ENCODE data around the gene STYXL2.

STYXL2 gene

DNA sequence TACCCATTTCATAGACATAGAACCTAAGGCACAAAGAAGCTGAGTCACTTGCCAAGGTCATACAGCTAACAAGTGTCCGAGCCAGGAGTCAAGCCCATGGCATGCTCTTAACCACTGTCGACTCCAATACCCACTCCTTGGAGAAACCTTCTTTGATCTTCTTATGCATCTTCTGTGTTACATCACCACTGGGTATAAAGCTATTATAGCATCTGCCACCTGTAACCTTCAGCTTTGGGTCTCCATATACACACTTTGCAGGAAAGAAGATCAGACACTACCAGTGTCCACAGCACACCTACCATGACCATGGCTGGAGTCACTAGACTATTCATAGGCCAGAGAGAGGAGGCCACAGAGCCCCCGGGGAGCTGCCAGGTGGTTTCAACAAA, 32.8 kb upstream of the STYXL2 start:
- Mint-ChIP-seq H3K9me3 (no peaks in the 10 kb centered on the region), H3K27ac (no peak overlapping the region), H3K4me3 (no peak overlapping the region), H3K27me3 (ENCODE audit: low read depth, poor library complexity) (peaks cover 12% of the 10 kb centered on the region), H3K36me3 (ENCODE audit: low read depth) (no peaks in the 10 kb centered on the region), H3K4me1 (no peaks in the 10 kb centered on the region)
- TF ChIP-seq, protein P1, sequence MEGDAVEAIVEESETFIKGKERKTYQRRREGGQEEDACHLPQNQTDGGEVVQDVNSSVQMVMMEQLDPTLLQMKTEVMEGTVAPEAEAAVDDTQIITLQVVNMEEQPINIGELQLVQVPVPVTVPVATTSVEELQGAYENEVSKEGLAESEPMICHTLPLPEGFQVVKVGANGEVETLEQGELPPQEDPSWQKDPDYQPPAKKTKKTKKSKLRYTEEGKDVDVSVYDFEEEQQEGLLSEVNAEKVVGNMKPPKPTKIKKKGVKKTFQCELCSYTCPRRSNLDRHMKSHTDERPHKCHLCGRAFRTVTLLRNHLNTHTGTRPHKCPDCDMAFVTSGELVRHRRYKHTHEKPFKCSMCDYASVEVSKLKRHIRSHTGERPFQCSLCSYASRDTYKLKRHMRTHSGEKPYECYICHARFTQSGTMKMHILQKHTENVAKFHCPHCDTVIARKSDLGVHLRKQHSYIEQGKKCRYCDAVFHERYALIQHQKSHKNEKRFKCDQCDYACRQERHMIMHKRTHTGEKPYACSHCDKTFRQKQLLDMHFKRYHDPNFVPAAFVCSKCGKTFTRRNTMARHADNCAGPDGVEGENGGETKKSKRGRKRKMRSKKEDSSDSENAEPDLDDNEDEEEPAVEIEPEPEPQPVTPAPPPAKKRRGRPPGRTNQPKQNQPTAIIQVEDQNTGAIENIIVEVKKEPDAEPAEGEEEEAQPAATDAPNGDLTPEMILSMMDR (IDR thresholded peaks at IDR 0.05): no peak
- no peak for DNase-seq

DNA sequence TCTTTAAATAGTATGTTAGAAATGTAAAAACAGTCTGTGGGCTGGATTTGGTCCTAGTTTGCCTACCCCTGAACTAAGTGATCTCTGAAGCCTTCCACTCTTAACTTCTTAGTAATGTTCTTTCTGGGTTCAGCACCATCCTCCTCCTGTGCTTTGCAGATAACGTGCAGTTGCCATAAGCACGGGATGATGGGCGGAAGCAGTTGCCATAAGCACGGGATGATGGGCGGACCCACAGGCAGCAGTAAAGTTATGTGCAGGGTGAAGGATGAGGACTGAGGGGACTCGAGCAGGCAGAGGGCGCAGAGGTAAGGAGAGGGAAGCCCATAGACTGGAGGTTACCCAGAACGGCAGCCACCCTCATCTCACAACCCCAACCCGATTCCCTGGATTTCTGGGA, 29.3 kb upstream of the STYXL2 start:
- H3K4me1 Mint-ChIP-seq: peaks cover 8% of the 10 kb centered on the region
- no peaks in the 10 kb centered on the region for H3K36me3 Mint-ChIP-seq (ENCODE audit: low read depth)
- H3K9me3 Mint-ChIP-seq: no peaks in the 10 kb centered on the region
- no peak overlapping the region for H3K4me3 Mint-ChIP-seq
- TF ChIP-seq, protein P1 (IDR thresholded peaks at IDR 0.05): no peak
- no peak overlapping the region for H3K27ac Mint-ChIP-seq
- peaks cover 8% of the 10 kb centered on the region for H3K27me3 Mint-ChIP-seq (ENCODE audit: low read depth, poor library complexity)
- no peak for DNase-seq

DNA sequence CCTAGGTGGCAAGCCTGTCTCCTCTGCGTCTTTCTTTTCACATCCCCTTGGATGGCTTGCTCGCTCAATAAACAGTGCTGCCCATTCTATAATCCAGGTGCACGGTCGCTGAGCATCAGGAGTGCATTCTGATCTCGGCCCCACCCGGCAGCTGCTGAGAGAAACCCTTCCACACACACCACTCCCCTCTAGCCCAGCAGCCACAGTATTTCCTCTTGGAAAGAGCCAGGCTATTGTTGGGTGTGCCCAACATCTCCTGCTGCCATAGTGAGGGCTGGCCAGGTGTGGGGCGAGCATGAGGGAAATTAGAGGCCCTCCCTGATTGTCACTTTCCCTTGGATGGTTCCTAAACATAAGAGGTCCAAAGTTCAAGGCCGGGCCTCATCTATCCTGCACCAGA, 28.4 kb upstream of the STYXL2 start:
- peaks cover 8% of the 10 kb centered on the region for H3K4me1 Mint-ChIP-seq
- no peaks in the 10 kb centered on the region for H3K36me3 Mint-ChIP-seq (ENCODE audit: low read depth)
- DNase-seq: no peak
- H3K27me3 Mint-ChIP-seq (ENCODE audit: low read depth, poor library complexity): peaks cover 8% of the 10 kb centered on the region
- TF ChIP-seq, protein P1 (IDR thresholded peaks at IDR 0.05): no peak
- H3K4me3 Mint-ChIP-seq: no peak overlapping the region
- no peaks in the 10 kb centered on the region for H3K9me3 Mint-ChIP-seq
- no peak overlapping the region for H3K27ac Mint-ChIP-seq

DNA sequence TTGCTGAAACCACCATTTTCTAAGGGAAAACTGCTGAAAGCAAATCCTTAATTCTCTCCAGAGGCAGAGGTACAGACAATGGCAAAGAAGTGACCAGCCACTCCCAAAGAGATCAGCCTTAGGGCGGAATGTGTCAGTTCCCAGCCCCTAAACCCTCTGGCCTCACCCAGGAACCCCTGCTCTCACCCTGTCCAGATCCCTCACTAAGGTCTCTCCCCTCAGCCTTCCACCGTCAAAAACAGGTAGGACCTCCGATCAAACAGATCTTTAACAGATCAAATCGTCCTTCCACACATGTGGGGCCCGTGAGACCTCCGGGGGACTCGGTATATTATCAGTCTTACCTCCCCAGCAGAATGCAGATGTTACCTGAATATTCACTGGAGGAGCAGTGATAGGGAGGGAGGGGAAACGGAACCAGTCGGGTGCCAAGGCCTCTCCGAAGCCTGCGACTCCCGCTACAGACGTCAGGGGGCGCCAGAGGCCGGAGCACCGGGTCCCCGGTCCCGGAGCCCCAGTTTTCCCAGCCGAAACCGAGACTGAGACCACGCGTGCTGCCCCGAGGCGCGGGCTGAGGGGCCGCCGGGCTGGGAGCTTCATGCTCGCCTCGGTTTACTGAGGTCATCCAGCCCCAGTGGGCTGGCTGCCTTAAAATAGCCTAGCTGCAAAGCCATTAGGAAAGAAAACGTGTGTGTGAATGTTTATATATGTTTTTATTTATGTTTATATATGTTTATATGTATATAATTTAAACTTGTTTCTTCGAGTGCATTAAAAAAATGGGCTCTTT, 27.3 kb upstream of the STYXL2 start:
- H3K9me3 Mint-ChIP-seq: no peaks in the 10 kb centered on the region
- H3K4me3 Mint-ChIP-seq: peak overlapping the region; percentile 63
- TF ChIP-seq, protein P1 (IDR thresholded peaks at IDR 0.05): peak; percentile 98
- peaks cover 8% of the 10 kb centered on the region for H3K27me3 Mint-ChIP-seq (ENCODE audit: low read depth, poor library complexity)
- peak; percentile 92 for DNase-seq
- H3K36me3 Mint-ChIP-seq (ENCODE audit: low read depth): no peaks in the 10 kb centered on the region
- no peak overlapping the region for H3K27ac Mint-ChIP-seq
- peaks cover 8% of the 10 kb centered on the region for H3K4me1 Mint-ChIP-seq

DNA sequence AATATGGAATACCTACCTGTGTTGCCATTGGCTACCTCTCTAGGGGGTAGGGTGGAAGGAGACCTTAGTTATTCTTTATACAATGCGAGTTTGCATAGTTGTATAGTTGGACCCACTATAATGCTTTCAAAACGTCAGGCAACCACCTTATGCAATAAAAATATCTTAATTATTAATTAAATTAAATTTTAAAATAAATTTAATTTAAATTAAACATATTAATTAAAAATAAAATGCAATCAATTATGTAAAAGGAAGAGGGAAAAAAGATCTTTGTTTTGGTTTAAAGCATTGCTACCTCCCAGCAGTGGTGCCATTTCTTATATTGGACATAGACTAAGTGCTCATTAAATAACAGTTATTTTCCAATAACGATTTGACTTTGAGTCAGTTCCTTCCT, 26.0 kb upstream of the STYXL2 start:
- Mint-ChIP-seq H3K27ac (no peak overlapping the region), H3K4me3 (no peak overlapping the region), H3K9me3 (no peaks in the 10 kb centered on the region), H3K27me3 (ENCODE audit: low read depth, poor library complexity) (peaks cover 8% of the 10 kb centered on the region), H3K36me3 (ENCODE audit: low read depth) (no peaks in the 10 kb centered on the region), H3K4me1 (peaks cover 8% of the 10 kb centered on the region)
- no peak for DNase-seq
- TF ChIP-seq, protein P1 (IDR thresholded peaks at IDR 0.05): no peak

DNA sequence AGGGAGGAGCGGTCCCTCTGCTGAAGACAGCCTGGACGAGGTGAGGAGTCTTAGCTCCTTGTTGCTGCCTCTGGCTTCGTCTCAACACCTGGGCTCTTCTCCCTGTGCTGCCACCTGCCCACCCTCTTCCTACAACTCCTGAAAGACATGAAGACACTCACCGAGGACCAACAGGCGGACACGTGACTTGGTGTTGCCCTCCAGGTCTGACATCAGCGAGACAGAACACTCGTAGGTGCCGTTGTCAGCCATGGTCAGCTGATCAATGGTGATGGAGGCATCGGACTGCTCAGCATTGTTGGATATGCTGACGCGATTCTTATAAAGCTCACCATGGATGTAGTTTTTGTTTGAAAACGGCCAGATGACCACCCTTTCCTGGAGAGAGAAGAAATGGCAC, 25.1 kb upstream of the STYXL2 start:
- TF ChIP-seq, protein P1 (IDR thresholded peaks at IDR 0.05): no peak
- no peaks in the 10 kb centered on the region for H3K36me3 Mint-ChIP-seq (ENCODE audit: low read depth)
- no peak for DNase-seq
- H3K9me3 Mint-ChIP-seq: no peaks in the 10 kb centered on the region
- no peak overlapping the region for H3K4me3 Mint-ChIP-seq
- H3K27me3 Mint-ChIP-seq (ENCODE audit: low read depth, poor library complexity): peaks cover 8% of the 10 kb centered on the region
- peaks cover 8% of the 10 kb centered on the region for H3K4me1 Mint-ChIP-seq
- no peak overlapping the region for H3K27ac Mint-ChIP-seq

Data from nephron progenitor cell (in vitro differentiated cells).